Endothelial cell of umbilical vein (primary cell): Measurements from ENCODE around the gene C1QC.

ENCODE experiments used
- CTCF ChIP-seq, 2 donors: IDR thresholded peaks; 1 replicate in 1 of 2; 2 replicates in 1 of 2; pipeline ENCODE4 v1.5.1; 2011; ENCODE audit warnings: low read length in 2 of 2, mild to moderate bottlenecking in 2 of 2, moderate library complexity in 2 of 2, control low read depth in 1 of 2, inconsistent platforms in 1 of 2, low read depth in 1 of 2; ENCODE audit not compliant: insufficient read depth in 1 of 2; ENCODE audit errors: extremely low read depth in 1 of 2
- EZH2 ChIP-seq: IDR thresholded peaks from 2 replicates; pipeline ENCODE4 v1.6.1; 2012; ENCODE audit warnings: borderline replicate concordance, low read depth, mild to moderate bottlenecking, moderate library complexity, low read length, inconsistent platforms; ENCODE audit not compliant: severe bottlenecking
- JUN ChIP-seq: IDR thresholded peaks from 2 replicates; pipeline ENCODE4 v1.6.1; 2011; ENCODE audit warnings: borderline replicate concordance, low read depth; ENCODE audit not compliant: insufficient read length, insufficient read depth
- POLR2A ChIP-seq: IDR thresholded peaks from 2 replicates; pipeline ENCODE4 v1.6.1; 2012; ENCODE audit warnings: low read depth, mild to moderate bottlenecking, control low read depth, low read length
- POLR2AphosphoS5 ChIP-seq: IDR thresholded peaks from 2 replicates; pipeline ENCODE4 v1.6.1; 2012; ENCODE audit warnings: low read depth, mild to moderate bottlenecking, control low read depth, low read length, moderate library complexity; ENCODE audit not compliant: insufficient read depth

GRCh38 chr1:22628698-22629444, 14.6 kb upstream of the C1QC start:
- TF ChIP-seq CTCF (IDR thresholded peaks at IDR 0.05; ENCODE audit: extremely low read depth in 1 of 2, insufficient read depth in 1 of 2, low read depth in 1 of 2, low read length in 2 of 2): no peak
- TF ChIP-seq POLR2A: no peak
- no peak for TF ChIP-seq POLR2AphosphoS5
- TF ChIP-seq EZH2: no peak
- no peak for TF ChIP-seq JUN
